A549 (cell line): Measurements from ENCODE around the gene SCUBE1. TPM values are rescaled to one million over a fixed set of nuclear protein-coding genes. Genes with fewer than 3 reads are reported as not detected.
A peak's percentile ranks its signal among the peaks of the same experiment; 100 is the strongest.

Source experiments
- ATAC-seq, 2 experiments: fragments of 200-7000 bp in 1 of 2; fragments of >200 bp in 1 of 2; cut with Nextera tagmentation in 1 of 2; cut with Tn5 transposase in 1 of 2; 3 replicates each; pipeline versions ENCODE4 v1.8.0 to v1.9.1; 2018 to 2020; ENCODE audit warnings: mild to moderate bottlenecking in 1 of 2, moderate library complexity in 1 of 2
- CTCF ChIA-PET: fragments of 300-600 bp; sonication (Branson Sonifier 250); formaldehyde crosslinking; extraction: SDS; loops from one replicate; lab custom pipeline; 2021; ENCODE audit warnings: antibody characterized with exemption, inconsistent platforms; lab: Yijun Ruan, JAX
- POLR2A ChIA-PET: fragments of 350-600 bp; formaldehyde crosslinking; extraction: SDS; loops from one replicate; lab custom pipeline; 2021; ENCODE audit warnings: antibody characterized with exemption, inconsistent platforms; lab: Yijun Ruan, JAX
- DNase-seq, 2 experiments: peaks; one replicate each; pipeline versions ENCODE4 v3.0.0 to v3.0.0-alpha.2; 2011 to 2016; ENCODE audit warnings: low read depth in 1 of 2, low spot score in 1 of 2
- FAIRE-seq: peaks from 2 replicates; lab custom pipeline; 2011; peaks lifted over from hg19 to GRCh38; lab: Jason Lieb, UNC
- H3K27ac ChIP-seq, 2 experiments: fragments of >200 bp; sonication (Bioruptor Twin); formaldehyde crosslinking; 3 replicates each; pipeline ENCODE4 v1.5.1; 2016 to 2017
- H3K4me1 ChIP-seq: fragments of >200 bp; sonication (Bioruptor Twin); formaldehyde crosslinking; 3 replicates; pipeline ENCODE4 v1.6.1; 2016
- H3K4me2 ChIP-seq: fragments of >200 bp; sonication (Bioruptor Twin); formaldehyde crosslinking; 3 replicates; pipeline ENCODE4 v1.6.1; 2016
- H3K4me3 ChIP-seq: fragments of >200 bp; sonication (Bioruptor Twin); formaldehyde crosslinking; 3 replicates; pipeline ENCODE4 v1.5.1; 2016
- H3K9me3 ChIP-seq: fragments of >200 bp; sonication (Bioruptor Twin); formaldehyde crosslinking; 3 replicates; pipeline ENCODE4 v1.6.1; 2016
- BCL3 ChIP-seq: fragments of >200 bp; sonication (Bioruptor Twin); formaldehyde crosslinking; IDR thresholded peaks from 3 replicates; pipeline ENCODE4 v1.6.1; 2016
- BHLHE40 ChIP-seq: IDR thresholded peaks from 2 replicates; pipeline ENCODE4 v1.6.1; 2012; ENCODE audit warnings: low read depth, low read length, inconsistent platforms
- CBX2 ChIP-seq: fragments of 200-600 bp; sonication (generic); IDR thresholded peaks from 2 replicates; pipeline ENCODE4 v1.6.1; 2016; ENCODE audit warnings: low read depth, mild to moderate bottlenecking, borderline replicate concordance
- CBX8 ChIP-seq: fragments of 200-600 bp; sonication (generic); IDR thresholded peaks from 2 replicates; pipeline ENCODE4 v1.6.1; 2016
- EHF ChIP-seq: fragments of 250-450 bp; sonication (Bioruptor Pico); IDR thresholded peaks from 2 replicates; pipeline ENCODE4 v1.5.0; 2020; ENCODE audit warnings: mild to moderate bottlenecking
- ESRRA ChIP-seq: fragments of 150-350 bp; IDR thresholded peaks from 2 replicates; pipeline ENCODE4 v1.6.1; 2014; ENCODE audit warnings: mild to moderate bottlenecking, low read length, borderline replicate concordance
- FOSL2 ChIP-seq, 2 experiments: fragments of 450-650 bp in 1 of 2; fragments of >200 bp in 1 of 2; sonication (Bioruptor Twin) in 1 of 2; formaldehyde crosslinking; IDR thresholded peaks; 2 replicates each; pipeline versions ENCODE4 v1.5.0 to v1.6.1; 2016 to 2020; ENCODE audit warnings: mild to moderate bottlenecking in 1 of 2, moderate library complexity in 1 of 2
- FOXS1 ChIP-seq: fragments of 250-450 bp; sonication (Bioruptor Pico); IDR thresholded peaks from 2 replicates; pipeline ENCODE4 v1.5.0; 2020; ENCODE audit warnings: mild to moderate bottlenecking, moderate library complexity
- HES2 ChIP-seq: fragments of >200 bp; sonication (Bioruptor Twin); formaldehyde crosslinking; IDR thresholded peaks from 2 replicates; pipeline ENCODE4 v1.6.1; 2016
- HEYL ChIP-seq: fragments of 250-450 bp; sonication (Bioruptor Pico); IDR thresholded peaks from 2 replicates; pipeline ENCODE4 v1.8.0; 2021; ENCODE audit warnings: mild to moderate bottlenecking, moderate library complexity
- MAX ChIP-seq: IDR thresholded peaks from 2 replicates; pipeline ENCODE4 v1.6.1; 2012
- MAZ ChIP-seq: fragments of 150-350 bp; IDR thresholded peaks from 2 replicates; pipeline ENCODE4 v1.6.1; 2014; ENCODE audit warnings: antibody characterized with exemption, low read depth, low read length, borderline replicate concordance
- NFE2L2 ChIP-seq: fragments of 150-350 bp; conservative IDR thresholded peaks from 2 replicates; pipeline ENCODE4 v1.6.1; 2014; ENCODE audit warnings: low read length
- POLR2A ChIP-seq: IDR thresholded peaks from 2 replicates; pipeline ENCODE4 v1.6.1; 2012; ENCODE audit warnings: mild to moderate bottlenecking, low read length
- POLR2AphosphoS2 ChIP-seq: conservative IDR thresholded peaks from 2 replicates; pipeline ENCODE4 v1.6.1; 2012; ENCODE audit warnings: low read length, improper control_type of control experiment, inconsistent platforms
- RNF2 ChIP-seq: fragments of 200-600 bp; sonication (generic); IDR thresholded peaks from 2 replicates; pipeline ENCODE4 v1.6.1; 2016; ENCODE audit warnings: low read depth, mild to moderate bottlenecking, antibody characterized with exemption, moderate library complexity, borderline replicate concordance
- TFCP2L1 ChIP-seq: fragments of 250-450 bp; sonication (Bioruptor Pico); IDR thresholded peaks from 2 replicates; pipeline ENCODE4 v1.5.0; 2021; ENCODE audit warnings: mild to moderate bottlenecking
- TP53 ChIP-seq: fragments of 250-450 bp; sonication (Bioruptor Pico); IDR thresholded peaks from 2 replicates; pipeline ENCODE4 v1.5.0; 2021; ENCODE audit warnings: mild to moderate bottlenecking, moderate library complexity
- WGBS: methylation state at CpG from one replicate; pipeline ENCODE4 v1.1.6; 2017; ENCODE audit errors: missing lambda C conversion rate; 5-methylcytosine and 5-hydroxymethylcytosine counted together
- polyA plus RNA-seq, 4 experiments: library from polyadenylated mRNA; depleted of rRNA in 3 of 4; stranded (reverse); fragments of >200 nt; fragmentation: RNase III in 1 of 4; extraction: RNeasy Plus Mini Kit Qiagen cat#74134 plus additional on column Dnase treatment in 1 of 4; gene quantifications; 2 replicates in 3 of 4; 3 replicates in 1 of 4; pipeline ENCODE4 v1.2.3, GENCODE V29; 2011 to 2017
- TF ChIP-seq, protein P1 (sequence below): fragments of 450-650 bp; IDR thresholded peaks from 2 replicates; pipeline ENCODE4 v1.6.1; 2014; ENCODE audit warnings: antibody characterized with exemption
- TF ChIP-seq, protein P2 (sequence below): IDR thresholded peaks from 2 replicates; pipeline ENCODE4 v1.6.1; 2012; ENCODE audit warnings: low read depth, borderline replicate concordance
- TF ChIP-seq, protein P3 (sequence below): fragments of 250-450 bp; sonication (Bioruptor Pico); IDR thresholded peaks from 2 replicates; pipeline ENCODE4 v1.5.0; 2021; ENCODE audit warnings: mild to moderate bottlenecking, moderate library complexity, borderline replicate concordance

SCUBE1 gene
- polyA plus RNA-seq, 2 of the 4 experiments (the other 2 are of a cell fraction) = 0.01 to 0.12 TPM

DNA sequence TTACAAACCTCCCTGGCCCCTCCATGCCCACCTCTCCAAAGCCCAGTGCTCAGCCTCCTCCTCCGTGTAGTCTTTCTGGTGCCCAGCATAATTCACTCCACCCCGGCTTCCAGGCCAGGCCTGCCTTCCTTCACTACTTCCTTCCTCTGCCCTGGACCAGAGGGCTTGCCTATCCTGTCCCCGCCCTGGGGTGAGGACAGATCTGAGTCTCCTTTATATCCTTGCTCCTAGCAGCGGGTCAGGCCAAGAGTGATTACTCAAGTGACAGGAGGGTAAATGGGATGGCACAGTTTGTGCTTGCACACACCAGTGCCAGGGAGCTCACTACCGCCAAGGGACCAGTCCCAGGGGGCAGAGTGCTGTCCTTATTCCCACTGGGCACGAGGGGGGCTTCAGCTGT is 48.0 kb downstream of the SCUBE1 start:
- 77% methylated on average over 5 of the region's 6 CpGs for WGBS
- no peak overlapping the region for H3K4me3 ChIP-seq
- peaks cover 15% of the 10 kb centered on the region for H3K4me1 ChIP-seq
- no peak for FAIRE-seq
- ChIA-PET CTCF (no interaction called here), POLR2A (no interaction called here)
- DNase-seq = no peak
- H3K4me2 ChIP-seq = no peak overlapping the region
- H3K27ac ChIP-seq = no peak overlapping the region
- TF ChIP-seq, protein P1, sequence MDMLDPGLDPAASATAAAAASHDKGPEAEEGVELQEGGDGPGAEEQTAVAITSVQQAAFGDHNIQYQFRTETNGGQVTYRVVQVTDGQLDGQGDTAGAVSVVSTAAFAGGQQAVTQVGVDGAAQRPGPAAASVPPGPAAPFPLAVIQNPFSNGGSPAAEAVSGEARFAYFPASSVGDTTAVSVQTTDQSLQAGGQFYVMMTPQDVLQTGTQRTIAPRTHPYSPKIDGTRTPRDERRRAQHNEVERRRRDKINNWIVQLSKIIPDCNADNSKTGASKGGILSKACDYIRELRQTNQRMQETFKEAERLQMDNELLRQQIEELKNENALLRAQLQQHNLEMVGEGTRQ = no peak
- TF ChIP-seq EHF (CRISPR knock-in tag) = no peak
- no peak for TF ChIP-seq ESRRA
- no peak for TF ChIP-seq BHLHE40
- no peak for TF ChIP-seq RNF2
- TF ChIP-seq MAZ = no peak
- no peak for TF ChIP-seq HEYL (CRISPR knock-in tag)
- TF ChIP-seq, protein P2, sequence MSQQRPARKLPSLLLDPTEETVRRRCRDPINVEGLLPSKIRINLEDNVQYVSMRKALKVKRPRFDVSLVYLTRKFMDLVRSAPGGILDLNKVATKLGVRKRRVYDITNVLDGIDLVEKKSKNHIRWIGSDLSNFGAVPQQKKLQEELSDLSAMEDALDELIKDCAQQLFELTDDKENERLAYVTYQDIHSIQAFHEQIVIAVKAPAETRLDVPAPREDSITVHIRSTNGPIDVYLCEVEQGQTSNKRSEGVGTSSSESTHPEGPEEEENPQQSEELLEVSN = no peak
- no peak for TF ChIP-seq POLR2A
- TF ChIP-seq BCL3 = no peak
- TF ChIP-seq, protein P3, sequence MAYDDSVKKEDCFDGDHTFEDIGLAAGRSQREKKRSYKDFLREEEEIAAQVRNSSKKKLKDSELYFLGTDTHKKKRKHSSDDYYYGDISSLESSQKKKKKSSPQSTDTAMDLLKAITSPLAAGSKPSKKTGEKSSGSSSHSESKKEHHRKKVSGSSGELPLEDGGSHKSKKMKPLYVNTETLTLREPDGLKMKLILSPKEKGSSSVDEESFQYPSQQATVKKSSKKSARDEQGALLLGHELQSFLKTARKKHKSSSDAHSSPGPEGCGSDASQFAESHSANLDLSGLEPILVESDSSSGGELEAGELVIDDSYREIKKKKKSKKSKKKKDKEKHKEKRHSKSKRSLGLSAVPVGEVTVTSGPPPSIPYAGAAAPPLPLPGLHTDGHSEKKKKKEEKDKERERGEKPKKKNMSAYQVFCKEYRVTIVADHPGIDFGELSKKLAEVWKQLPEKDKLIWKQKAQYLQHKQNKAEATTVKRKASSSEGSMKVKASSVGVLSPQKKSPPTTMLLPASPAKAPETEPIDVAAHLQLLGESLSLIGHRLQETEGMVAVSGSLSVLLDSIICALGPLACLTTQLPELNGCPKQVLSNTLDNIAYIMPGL = no peak
- TF ChIP-seq FOXS1 = no peak
- no peak for TF ChIP-seq NFE2L2
- no peak for TF ChIP-seq CBX8
- TF ChIP-seq POLR2AphosphoS2 = no peak
- no peak for ATAC-seq
- no peaks in the 10 kb centered on the region for H3K9me3 ChIP-seq

- Histone ChIP-seq H3K27ac (peak overlapping the region; percentile 45 to 52; a peak in 4 of 6 replicates), H3K4me1 (peaks cover 15% of the 10 kb centered on the region), H3K9me3 (no peaks in the 10 kb centered on the region), H3K4me2 (peak overlapping the region; percentile 6; the same call in 1 of the 3 replicates), H3K4me3 (no peak overlapping the region)
- POLR2A ChIA-PET = no interaction called here
- TF ChIP-seq CBX8 (no peak), MAX (0 out of 2 replicates have a peak, but pooled peaks have one; percentile 19), FOSL2 (IDR thresholded peaks at IDR 0.05) (no peak), FOSL2 (CRISPR knock-in tag; IDR thresholded peaks at IDR 0.05) (peak; percentile 51)
- FAIRE-seq = no peak
- CTCF ChIA-PET = interaction anchor here (3.4 kb wide), 1 partner anchor 20 kb away, joined by 18 read pairs; no protein-coding TSS in a partner anchor
- peak; percentile 48 to 82; a peak in 5 of 6 replicates for ATAC-seq
- WGBS = 67% methylated on average over 10 of the region's 15 CpGs
- peak; percentile 32 to 73 for DNase-seq
Observed at GRCh38 chr22:43293655-43294392, 49.3 kb downstream of the SCUBE1 start.

DNA sequence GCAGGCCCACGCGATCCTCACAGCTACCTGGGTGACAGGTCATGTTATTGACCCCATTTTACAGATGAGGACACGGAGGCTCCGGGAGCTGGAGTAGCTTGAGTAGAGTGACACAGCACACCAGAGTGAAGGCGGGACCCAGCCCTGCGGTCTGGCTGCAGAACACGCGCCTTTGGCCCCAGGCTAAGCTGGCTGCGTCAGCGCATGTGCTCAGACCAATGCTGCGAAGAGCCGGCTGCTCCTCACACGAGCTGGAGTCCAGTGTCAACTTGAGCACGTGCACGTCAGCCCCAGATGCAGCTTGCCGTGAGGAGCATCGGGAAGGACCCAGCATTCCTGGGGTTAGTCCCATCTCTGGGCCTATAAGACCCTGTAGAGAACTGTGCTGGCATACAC is 49.9 kb downstream of the SCUBE1 start:
- TF ChIP-seq TFCP2L1 (CRISPR knock-in tag) (no peak), HES2 (no peak), TP53 (CRISPR knock-in tag) (no peak), ESRRA (no peak), MAX (no peak), CBX2 (no peak)
- peak overlapping the region; percentile 6; the same call in 1 of the 3 replicates for H3K4me2 ChIP-seq
- no peak for ATAC-seq
- no peak for FAIRE-seq
- H3K27ac ChIP-seq = peak overlapping the region in 1 of 2 experiments; percentile 52; a peak in 2 of 6 replicates
- H3K4me3 ChIP-seq = no peak overlapping the region
- DNase-seq = no peak
- peaks cover 15% of the 10 kb centered on the region for H3K4me1 ChIP-seq
- ChIA-PET CTCF (interaction anchor here (1.9 to 3.4 kb wide), 2 partner anchors 10 to 19 kb away, joined by 5 to 18 read pairs; no protein-coding TSS in a partner anchor), POLR2A (no interaction called here)
- WGBS = 92% methylated on average over 10 of the region's 17 CpGs
- H3K9me3 ChIP-seq = no peaks in the 10 kb centered on the region
